Measurements from ENCODE around the gene CTRB2. TPM values are rescaled to one million over a fixed set of nuclear protein-coding genes. Genes with fewer than 3 reads are reported as not detected.
"Not testable (repeated sequence)": the region's sequence is repeated elsewhere in the genome, so short reads cannot be mapped to it uniquely, and the experiment has no call there.

CTRB2 gene
- total RNA-seq, 1 donor from 2014 or later, result not detected

DNA sequence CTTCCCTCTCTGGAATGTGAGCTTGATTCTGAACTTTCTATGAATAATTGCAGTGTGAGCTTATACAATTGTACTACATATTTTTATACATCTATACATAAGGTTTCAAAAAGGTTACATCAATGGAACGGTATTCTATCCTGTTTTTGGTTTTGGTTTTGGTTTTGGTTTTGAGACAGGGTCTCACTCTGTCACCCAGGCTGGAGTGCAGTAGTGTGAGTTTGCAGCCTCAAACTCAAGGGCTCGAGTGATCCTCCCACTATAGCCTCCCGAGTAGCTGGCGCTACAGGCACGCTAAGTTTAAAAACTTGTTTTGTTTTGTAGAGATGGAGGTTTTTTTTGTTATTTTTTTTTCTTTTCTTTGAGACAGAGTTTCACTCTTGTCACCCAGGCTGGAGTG lies 12.9 kb upstream of the CTRB2 start:
- Histone ChIP-seq H3K27ac (ENCODE audit: low read depth, low read length) (no peak overlapping the region), H3K36me3 (ENCODE audit: control insufficient read depth in 3 of 3, insufficient read depth in 3 of 3, low read length in 3 of 3) (no peaks in the 10 kb centered on the region), H3K4me1 (ENCODE audit: control insufficient read depth in 3 of 3, insufficient read depth in 3 of 3, low read length in 3 of 3) (no peaks in the 10 kb centered on the region), H3K9me3 (ENCODE audit: control insufficient read depth in 3 of 3, low read length in 3 of 3) (no peaks in the 10 kb centered on the region), H3K4me3 (ENCODE audit: low read length in 3 of 3) (no peak overlapping the region), H3K27me3 (ENCODE audit: control insufficient read depth in 3 of 3, insufficient read depth in 3 of 3, low read length in 3 of 3) (peaks cover 0 to 4% (median 0%) of the 10 kb centered on the region in 3 donors), H3K9ac (ENCODE audit: low read depth in 1 of 3, low read length in 3 of 3) (no peak overlapping the region)

DNA sequence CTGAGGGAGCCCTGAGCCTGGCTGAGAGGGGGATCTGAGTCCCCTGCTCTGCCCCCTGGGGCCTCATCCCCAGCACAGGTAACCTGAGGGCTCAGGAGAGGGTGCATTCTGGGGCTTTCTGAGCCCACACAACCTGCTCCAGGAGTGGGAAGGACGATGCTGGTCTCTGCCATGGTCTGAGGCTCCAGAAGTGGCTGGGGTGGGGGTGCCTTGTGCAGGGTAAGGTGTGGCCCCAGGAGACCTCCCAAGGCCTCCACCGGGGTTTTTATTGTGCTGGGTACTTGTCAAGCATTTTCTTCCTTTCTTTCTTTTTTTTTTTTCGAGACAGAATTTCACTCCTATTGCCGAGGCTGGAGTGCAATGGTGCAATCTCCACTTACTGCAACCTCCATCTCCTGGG lies 12.1 kb upstream of the CTRB2 start:
- Histone ChIP-seq H3K9me3 (ENCODE audit: control insufficient read depth in 3 of 3, low read length in 3 of 3) (no peaks in the 10 kb centered on the region), H3K9ac (ENCODE audit: low read depth in 1 of 3, low read length in 3 of 3) (no peak overlapping the region), H3K36me3 (ENCODE audit: control insufficient read depth in 3 of 3, insufficient read depth in 3 of 3, low read length in 3 of 3) (no peaks in the 10 kb centered on the region), H3K4me1 (ENCODE audit: control insufficient read depth in 3 of 3, insufficient read depth in 3 of 3, low read length in 3 of 3) (no peaks in the 10 kb centered on the region), H3K4me3 (ENCODE audit: low read length in 3 of 3) (no peak overlapping the region), H3K27ac (ENCODE audit: low read depth, low read length) (no peak overlapping the region), H3K27me3 (ENCODE audit: control insufficient read depth in 3 of 3, insufficient read depth in 3 of 3, low read length in 3 of 3) (no peaks in the 10 kb centered on the region)

GRCh38 chr16:75218256-75219076 lies 11.5 kb upstream of the CTRB2 start, which contains the start of gene CTRB1:
Gene CTRB1 (plus strand): TSS chr16:75218988. CDS start chr16:75219008, 20 bp downstream.
- no peak within 1 kb of the TSS for H3K27ac ChIP-seq (ENCODE audit: low read depth, low read length)
- H3K4me3 ChIP-seq (ENCODE audit: low read length in 3 of 3), result no peak within 1 kb of the TSS

GRCh38 chr16:75217389-75217851 lies 10.5 kb upstream of the CTRB2 start:
- no peaks in the 10 kb centered on the region for H3K36me3 ChIP-seq (ENCODE audit: control insufficient read depth in 3 of 3, insufficient read depth in 3 of 3, low read length in 3 of 3)
- H3K9me3 ChIP-seq (ENCODE audit: control insufficient read depth in 3 of 3, low read length in 3 of 3), result no peaks in the 10 kb centered on the region
- no peak overlapping the region for H3K4me3 ChIP-seq (ENCODE audit: low read length in 3 of 3)
- H3K9ac ChIP-seq (ENCODE audit: low read depth in 1 of 3, low read length in 3 of 3), result no peak overlapping the region
- H3K27me3 ChIP-seq (ENCODE audit: control insufficient read depth in 3 of 3, insufficient read depth in 3 of 3, low read length in 3 of 3), result no peaks in the 10 kb centered on the region
- H3K4me1 ChIP-seq (ENCODE audit: control insufficient read depth in 3 of 3, insufficient read depth in 3 of 3, low read length in 3 of 3), result no peaks in the 10 kb centered on the region
- no peak overlapping the region for H3K27ac ChIP-seq (ENCODE audit: low read depth, low read length)

More at GRCh38 chr16:75218256-75219076, 11.5 kb upstream of the CTRB2 start, which contains the start of gene CTRB1:
- Histone ChIP-seq H3K9me3 (ENCODE audit: control insufficient read depth in 3 of 3, low read length in 3 of 3) (no peaks in the 10 kb centered on the region), H3K27me3 (ENCODE audit: control insufficient read depth in 3 of 3, insufficient read depth in 3 of 3, low read length in 3 of 3) (no peaks in the 10 kb centered on the region), H3K9ac (ENCODE audit: low read depth in 1 of 3, low read length in 3 of 3) (no peak within 1 kb of the TSS), H3K4me1 (ENCODE audit: control insufficient read depth in 3 of 3, insufficient read depth in 3 of 3, low read length in 3 of 3) (no peaks in the 10 kb centered on the region), H3K36me3 (ENCODE audit: control insufficient read depth in 3 of 3, insufficient read depth in 3 of 3, low read length in 3 of 3) (no peaks in the 10 kb centered on the region)

GRCh38 chr16:75216576-75216975 lies 9.6 kb upstream of the CTRB2 start:
- Histone ChIP-seq H3K4me3 (ENCODE audit: low read length in 3 of 3) (no peak overlapping the region), H3K27ac (ENCODE audit: low read depth, low read length) (no peak overlapping the region), H3K36me3 (ENCODE audit: control insufficient read depth in 3 of 3, insufficient read depth in 3 of 3, low read length in 3 of 3) (no peaks in the 10 kb centered on the region), H3K27me3 (ENCODE audit: control insufficient read depth in 3 of 3, insufficient read depth in 3 of 3, low read length in 3 of 3) (no peaks in the 10 kb centered on the region), H3K9me3 (ENCODE audit: control insufficient read depth in 3 of 3, low read length in 3 of 3) (no peaks in the 10 kb centered on the region), H3K9ac (ENCODE audit: low read depth in 1 of 3, low read length in 3 of 3) (no peak overlapping the region), H3K4me1 (ENCODE audit: control insufficient read depth in 3 of 3, insufficient read depth in 3 of 3, low read length in 3 of 3) (no peaks in the 10 kb centered on the region)

- no peak overlapping the region for H3K9ac ChIP-seq (ENCODE audit: low read depth in 1 of 3, low read length in 3 of 3)
- H3K27me3 ChIP-seq (ENCODE audit: control insufficient read depth in 3 of 3, insufficient read depth in 3 of 3, low read length in 3 of 3), result no peaks in the 10 kb centered on the region
- no peaks in the 10 kb centered on the region for H3K36me3 ChIP-seq (ENCODE audit: control insufficient read depth in 3 of 3, insufficient read depth in 3 of 3, low read length in 3 of 3)
- H3K27ac ChIP-seq (ENCODE audit: low read depth, low read length), result no peak overlapping the region
- no peak overlapping the region for H3K4me3 ChIP-seq (ENCODE audit: low read length in 3 of 3)
- H3K9me3 ChIP-seq (ENCODE audit: control insufficient read depth in 3 of 3, low read length in 3 of 3), result no peaks in the 10 kb centered on the region
- H3K4me1 ChIP-seq (ENCODE audit: control insufficient read depth in 3 of 3, insufficient read depth in 3 of 3, low read length in 3 of 3), result no peaks in the 10 kb centered on the region
Measured at GRCh38 chr16:75216127-75216526, 9.2 kb upstream of the CTRB2 start.

- not testable (repeated sequence) for H3K36me3 ChIP-seq (ENCODE audit: control insufficient read depth in 3 of 3, insufficient read depth in 3 of 3, low read length in 3 of 3); H3K27me3 ChIP-seq (ENCODE audit: control insufficient read depth in 3 of 3, insufficient read depth in 3 of 3, low read length in 3 of 3); H3K9me3 ChIP-seq (ENCODE audit: control insufficient read depth in 3 of 3, low read length in 3 of 3); H3K27ac ChIP-seq (ENCODE audit: low read depth, low read length); H3K4me3 ChIP-seq (ENCODE audit: low read length in 3 of 3); H3K9ac ChIP-seq (ENCODE audit: low read depth in 1 of 3, low read length in 3 of 3); H3K4me1 ChIP-seq (ENCODE audit: control insufficient read depth in 3 of 3, insufficient read depth in 3 of 3, low read length in 3 of 3)
Measured at GRCh38 chr16:75211286-75211685, 4.3 kb upstream of the CTRB2 start.

DNA sequence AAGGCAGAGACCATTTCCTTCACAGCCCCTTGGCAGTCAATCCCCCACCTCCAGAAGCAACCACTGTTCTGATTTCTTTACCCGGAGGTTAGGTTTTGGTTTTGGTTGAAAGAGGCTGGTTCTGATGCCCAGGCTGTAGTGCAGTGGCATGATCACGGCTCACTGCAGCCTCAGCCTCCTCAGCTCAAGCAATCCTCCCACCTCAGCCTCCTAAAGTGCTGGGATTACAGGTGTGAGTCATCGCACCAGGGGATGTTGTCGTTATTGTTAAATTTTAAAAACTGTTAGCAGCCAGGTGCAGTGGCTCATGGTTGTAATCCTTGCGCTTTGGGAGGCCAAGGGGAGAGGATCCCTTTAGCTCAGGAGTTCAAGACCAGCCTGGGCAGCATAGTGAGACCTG lies 3.0 kb upstream of the CTRB2 start:
- Histone ChIP-seq H3K9ac (ENCODE audit: low read depth in 1 of 3, low read length in 3 of 3) (no peak overlapping the region), H3K27ac (ENCODE audit: low read depth, low read length) (no peak overlapping the region), H3K4me3 (ENCODE audit: low read length in 3 of 3) (no peak overlapping the region), H3K27me3 (ENCODE audit: control insufficient read depth in 3 of 3, insufficient read depth in 3 of 3, low read length in 3 of 3) (no peaks in the 10 kb centered on the region), H3K36me3 (ENCODE audit: control insufficient read depth in 3 of 3, insufficient read depth in 3 of 3, low read length in 3 of 3) (no peaks in the 10 kb centered on the region), H3K4me1 (ENCODE audit: control insufficient read depth in 3 of 3, insufficient read depth in 3 of 3, low read length in 3 of 3) (no peaks in the 10 kb centered on the region), H3K9me3 (ENCODE audit: control insufficient read depth in 3 of 3, low read length in 3 of 3) (no peaks in the 10 kb centered on the region)

GRCh38 chr16:75209514-75209913 lies 2.6 kb upstream of the CTRB2 start:
- not testable (repeated sequence) for H3K27ac ChIP-seq (ENCODE audit: low read depth, low read length); H3K27me3 ChIP-seq (ENCODE audit: control insufficient read depth in 3 of 3, insufficient read depth in 3 of 3, low read length in 3 of 3); H3K9ac ChIP-seq (ENCODE audit: low read depth in 1 of 3, low read length in 3 of 3); H3K9me3 ChIP-seq (ENCODE audit: control insufficient read depth in 3 of 3, low read length in 3 of 3); H3K4me1 ChIP-seq (ENCODE audit: control insufficient read depth in 3 of 3, insufficient read depth in 3 of 3, low read length in 3 of 3); H3K4me3 ChIP-seq (ENCODE audit: low read length in 3 of 3); H3K36me3 ChIP-seq (ENCODE audit: control insufficient read depth in 3 of 3, insufficient read depth in 3 of 3, low read length in 3 of 3)

DNA sequence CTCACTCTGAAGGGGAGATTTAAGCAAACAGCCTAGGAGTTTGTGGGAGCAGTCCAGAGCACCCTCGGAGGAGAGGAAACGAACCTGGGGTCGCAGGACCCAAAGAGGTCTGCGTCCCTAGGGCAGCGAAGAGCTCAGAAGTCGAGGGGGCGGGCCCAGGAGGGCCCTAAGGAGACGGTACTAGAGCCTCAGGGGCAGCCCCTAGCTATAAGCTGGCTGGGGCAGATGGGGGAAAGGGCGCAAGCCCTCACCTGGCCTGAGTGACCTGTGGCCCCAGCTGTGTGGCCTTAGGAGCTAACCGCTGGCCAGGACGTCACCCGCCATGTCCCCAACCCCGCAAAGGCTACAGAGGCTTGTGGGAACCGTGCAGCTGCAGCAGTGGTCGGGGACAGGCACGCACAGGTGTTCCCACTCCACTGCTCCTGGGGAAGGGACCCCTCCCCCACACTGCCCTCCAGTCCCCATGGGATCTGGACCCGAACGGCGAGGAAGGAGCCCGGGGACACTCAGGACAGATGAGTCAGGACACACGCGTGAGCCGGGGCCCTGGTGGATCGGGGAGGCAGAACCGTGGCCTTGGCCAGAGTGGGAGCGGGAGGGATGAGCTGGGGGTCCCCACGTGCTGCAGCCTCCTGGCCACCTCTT lies 2.0 kb upstream of the CTRB2 start:
- H3K4me1 ChIP-seq (ENCODE audit: control insufficient read depth in 3 of 3, insufficient read depth in 3 of 3, low read length in 3 of 3), result no peaks in the 10 kb centered on the region
- H3K4me3 ChIP-seq (ENCODE audit: low read length in 3 of 3), result no peak overlapping the region
- H3K9ac ChIP-seq (ENCODE audit: low read depth in 1 of 3, low read length in 3 of 3), result no peak overlapping the region
- H3K36me3 ChIP-seq (ENCODE audit: control insufficient read depth in 3 of 3, insufficient read depth in 3 of 3, low read length in 3 of 3), result no peaks in the 10 kb centered on the region
- H3K27ac ChIP-seq (ENCODE audit: low read depth, low read length), result no peak overlapping the region
- no peaks in the 10 kb centered on the region for H3K9me3 ChIP-seq (ENCODE audit: control insufficient read depth in 3 of 3, low read length in 3 of 3)
- no peaks in the 10 kb centered on the region for H3K27me3 ChIP-seq (ENCODE audit: control insufficient read depth in 3 of 3, insufficient read depth in 3 of 3, low read length in 3 of 3)
